NB4 (cell line): ENCODE results near the gene ZNF708.

ENCODE experiments used
- CTCF ChIP-seq: IDR thresholded peaks from one replicate; pipeline ENCODE4 v1.5.1; 2012; ENCODE audit warnings: low read depth, low read length
- MYC ChIP-seq: IDR thresholded peaks from 2 replicates; pipeline ENCODE4 v1.6.1; 2011; ENCODE audit warnings: low read depth, low read length
- POLR2A ChIP-seq: IDR thresholded peaks from 2 replicates; pipeline ENCODE4 v1.6.1; 2011; ENCODE audit warnings: mild to moderate bottlenecking; ENCODE audit not compliant: insufficient read length; ENCODE audit errors: extremely low read depth
- TF ChIP-seq, protein P1 (sequence below): IDR thresholded peaks from 2 replicates; pipeline ENCODE4 v1.6.1; 2011; ENCODE audit warnings: low read depth, low read length

DNA sequence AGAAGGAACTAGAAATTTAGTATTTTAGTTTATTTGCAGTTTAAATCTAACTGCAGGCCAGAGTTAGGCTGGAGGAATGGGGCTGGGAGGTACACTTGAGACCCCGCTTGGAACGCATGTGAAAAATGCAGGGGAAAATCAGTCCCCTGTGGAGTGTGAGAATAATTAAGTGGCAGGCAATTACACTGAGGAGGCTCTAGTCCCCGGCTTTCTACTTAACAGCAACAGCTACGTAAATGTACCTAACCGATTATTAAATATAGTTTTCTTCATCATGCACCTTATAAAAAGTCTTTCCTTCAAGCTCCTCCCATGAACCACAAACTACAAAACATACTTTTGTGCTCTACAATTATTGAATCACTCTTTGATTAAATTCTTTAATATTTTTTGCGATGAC, 804 bp downstream of the ZNF708 start:
- TF ChIP-seq CTCF (no peak), POLR2A (no peak), MYC (no peak)
- TF ChIP-seq, protein P1, sequence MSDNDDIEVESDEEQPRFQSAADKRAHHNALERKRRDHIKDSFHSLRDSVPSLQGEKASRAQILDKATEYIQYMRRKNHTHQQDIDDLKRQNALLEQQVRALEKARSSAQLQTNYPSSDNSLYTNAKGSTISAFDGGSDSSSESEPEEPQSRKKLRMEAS: no peak
